A549 (cell line): ENCODE data around the gene PRKG1.

Experiments
- CHD2 ChIP-seq: fragments of 150-350 bp; IDR thresholded peaks from 2 replicates; pipeline ENCODE4 v1.6.1; 2014; ENCODE audit warnings: low read length; ENCODE audit not compliant: partially characterized antibody
- EHMT2 ChIP-seq: fragments of 200-600 bp; sonication (generic); IDR thresholded peaks from 2 replicates; pipeline ENCODE4 v1.6.1; 2016; ENCODE audit warnings: antibody characterized with exemption, low read depth, mild to moderate bottlenecking, moderate library complexity
- JUN ChIP-seq, 2 experiments: fragments of >200 bp; sonication (Bioruptor Twin); formaldehyde crosslinking; IDR thresholded peaks; 2 replicates in 1 of 2; 3 replicates in 1 of 2; pipeline ENCODE4 v1.6.1; 2016 to 2017
- MAFK ChIP-seq: fragments of 450-650 bp; IDR thresholded peaks from 2 replicates; pipeline ENCODE4 v1.6.1; 2014; ENCODE audit not compliant: partially characterized antibody
- MAZ ChIP-seq: fragments of 150-350 bp; IDR thresholded peaks from 2 replicates; pipeline ENCODE4 v1.6.1; 2014; ENCODE audit warnings: antibody characterized with exemption, low read depth, low read length, borderline replicate concordance
- SMC3 ChIP-seq: fragments of >200 bp; sonication (Bioruptor Twin); formaldehyde crosslinking; IDR thresholded peaks from 3 replicates; pipeline ENCODE4 v1.6.1; 2018; ENCODE audit warnings: inconsistent platforms
- ZNF302 ChIP-seq: fragments of 250-450 bp; sonication (Bioruptor Pico); IDR thresholded peaks from 2 replicates; pipeline ENCODE4 v1.9.0; 2021; ENCODE audit warnings: inconsistent platforms, mild to moderate bottlenecking, moderate library complexity
- TF ChIP-seq, protein P1 (sequence below): fragments of >200 bp; sonication (Bioruptor Twin); formaldehyde crosslinking; IDR thresholded peaks from 3 replicates; pipeline ENCODE4 v1.5.1; 2016

GRCh38 chr10:51806079-51806835, 732.0 kb downstream of the PRKG1 start:
- TF ChIP-seq MAFK (no peak), MAZ (no peak), EHMT2 (no peak), CHD2 (no peak), JUN (IDR thresholded peaks at IDR 0.05) (no peak), ZNF302 (no peak), SMC3 (no peak)
- TF ChIP-seq, protein P1, sequence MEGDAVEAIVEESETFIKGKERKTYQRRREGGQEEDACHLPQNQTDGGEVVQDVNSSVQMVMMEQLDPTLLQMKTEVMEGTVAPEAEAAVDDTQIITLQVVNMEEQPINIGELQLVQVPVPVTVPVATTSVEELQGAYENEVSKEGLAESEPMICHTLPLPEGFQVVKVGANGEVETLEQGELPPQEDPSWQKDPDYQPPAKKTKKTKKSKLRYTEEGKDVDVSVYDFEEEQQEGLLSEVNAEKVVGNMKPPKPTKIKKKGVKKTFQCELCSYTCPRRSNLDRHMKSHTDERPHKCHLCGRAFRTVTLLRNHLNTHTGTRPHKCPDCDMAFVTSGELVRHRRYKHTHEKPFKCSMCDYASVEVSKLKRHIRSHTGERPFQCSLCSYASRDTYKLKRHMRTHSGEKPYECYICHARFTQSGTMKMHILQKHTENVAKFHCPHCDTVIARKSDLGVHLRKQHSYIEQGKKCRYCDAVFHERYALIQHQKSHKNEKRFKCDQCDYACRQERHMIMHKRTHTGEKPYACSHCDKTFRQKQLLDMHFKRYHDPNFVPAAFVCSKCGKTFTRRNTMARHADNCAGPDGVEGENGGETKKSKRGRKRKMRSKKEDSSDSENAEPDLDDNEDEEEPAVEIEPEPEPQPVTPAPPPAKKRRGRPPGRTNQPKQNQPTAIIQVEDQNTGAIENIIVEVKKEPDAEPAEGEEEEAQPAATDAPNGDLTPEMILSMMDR, result no peak
